GM23248 (cell line): ENCODE results near the gene GRK3.

Source experiments
- EZH2 ChIP-seq: fragments of 200-600 bp; sonication (generic); IDR thresholded peaks from 2 replicates; pipeline ENCODE4 v1.6.1; 2018; ENCODE audit warnings: antibody characterized with exemption, mild to moderate bottlenecking; ENCODE audit not compliant: insufficient read depth, poor library complexity, severe bottlenecking
- EZH2phosphoT487 ChIP-seq: fragments of 200-600 bp; sonication (generic); IDR thresholded peaks from 2 replicates; pipeline ENCODE4 v1.6.1; 2018; ENCODE audit warnings: antibody characterized with exemption, moderate library complexity, mild to moderate bottlenecking, low read depth; ENCODE audit not compliant: insufficient read depth

GRCh38 chr22:25567251-25567675, 2.8 kb downstream of the GRK3 start:
- TF ChIP-seq EZH2 (no peak), EZH2phosphoT487 (no peak)
